ENCODE data around the gene ACTL10. TPM values are rescaled to one million over a fixed set of nuclear protein-coding genes. Genes with fewer than 3 reads are reported as not detected.
A peak's percentile ranks its signal among the peaks of the same experiment; 100 is the strongest.
"Not testable (repeated sequence)": the region's sequence is repeated elsewhere in the genome, so short reads cannot be mapped to it uniquely, and the experiment has no call there.

ACTL10 gene
- total RNA-seq, 2 experiments from 2014 or later, result 3.7 to 3.9 TPM

- ATAC-seq (no peak), DNase-seq (no peak)
- no peaks in the 10 kb centered on the region for H3K9me3 Mint-ChIP-seq (ENCODE audit: low read depth)
- H3K4me3 Mint-ChIP-seq, result no peak overlapping the region
- H3K4me1 Mint-ChIP-seq, result peaks cover 24% of the 10 kb centered on the region
- H3K36me3 Mint-ChIP-seq, result peaks cover 15% of the 10 kb centered on the region
- H3K27me3 Mint-ChIP-seq, result no peaks in the 10 kb centered on the region
- no peak overlapping the region for H3K27ac Mint-ChIP-seq
- CTCF ChIA-PET, result no interaction called here
Measured at GRCh38 chr20:33644313-33645071, 22.3 kb upstream of the ACTL10 start.

- no peak overlapping the region for H3K27ac Mint-ChIP-seq
- H3K4me3 Mint-ChIP-seq, result no peak overlapping the region
- no peaks in the 10 kb centered on the region for H3K9me3 Mint-ChIP-seq (ENCODE audit: low read depth)
- H3K4me1 Mint-ChIP-seq, result peaks cover 26% of the 10 kb centered on the region
- peaks cover 15% of the 10 kb centered on the region for H3K36me3 Mint-ChIP-seq
- H3K27me3 Mint-ChIP-seq, result no peaks in the 10 kb centered on the region
- DNase-seq (no peak), ATAC-seq (no peak)
- CTCF ChIA-PET, result no interaction called here
Measured at GRCh38 chr20:33645072-33645358, 21.7 kb upstream of the ACTL10 start.

GRCh38 chr20:33645396-33645795, 21.3 kb upstream of the ACTL10 start:
- Mint-ChIP-seq H3K36me3 (peaks cover 15% of the 10 kb centered on the region), H3K27me3 (no peaks in the 10 kb centered on the region), H3K9me3 (ENCODE audit: low read depth) (no peaks in the 10 kb centered on the region), H3K4me3 (no peak overlapping the region), H3K27ac (no peak overlapping the region), H3K4me1 (peaks cover 26% of the 10 kb centered on the region)
- CTCF ChIA-PET, result no interaction called here
- ATAC-seq (no peak), DNase-seq (no peak)

DNA sequence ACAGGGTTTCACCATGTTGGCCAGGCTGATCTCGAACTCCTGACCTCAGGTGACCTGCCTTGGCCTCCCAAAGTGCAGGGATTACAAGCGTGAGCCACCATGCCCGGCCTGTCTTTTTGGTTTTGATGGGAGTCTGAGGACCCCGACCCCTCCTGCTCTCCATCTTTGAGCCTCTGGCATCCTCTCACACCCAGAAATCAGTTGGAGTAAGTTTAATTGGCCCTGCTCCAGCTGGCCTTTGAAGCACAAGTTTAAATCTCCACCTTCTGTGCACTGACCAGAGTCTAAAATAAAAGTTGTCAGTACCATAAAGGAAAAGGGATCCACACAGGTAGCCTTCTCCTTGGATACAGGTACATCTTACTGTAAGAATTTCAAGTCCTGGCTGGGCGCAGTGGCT, 20.6 kb upstream of the ACTL10 start:
- CTCF ChIA-PET, result interaction anchor here (0.7 kb wide), 2 partner anchors 144 to 232 kb away, joined by 3 to 4 read pairs; no protein-coding TSS in a partner anchor
- H3K4me1 Mint-ChIP-seq, result peaks cover 26% of the 10 kb centered on the region
- peaks cover 15% of the 10 kb centered on the region for H3K36me3 Mint-ChIP-seq
- H3K4me3 Mint-ChIP-seq, result no peak overlapping the region
- ATAC-seq, result no peak
- no peak overlapping the region for H3K27ac Mint-ChIP-seq
- no peak for DNase-seq
- no peaks in the 10 kb centered on the region for H3K9me3 Mint-ChIP-seq (ENCODE audit: low read depth)
- H3K27me3 Mint-ChIP-seq, result no peaks in the 10 kb centered on the region

DNA sequence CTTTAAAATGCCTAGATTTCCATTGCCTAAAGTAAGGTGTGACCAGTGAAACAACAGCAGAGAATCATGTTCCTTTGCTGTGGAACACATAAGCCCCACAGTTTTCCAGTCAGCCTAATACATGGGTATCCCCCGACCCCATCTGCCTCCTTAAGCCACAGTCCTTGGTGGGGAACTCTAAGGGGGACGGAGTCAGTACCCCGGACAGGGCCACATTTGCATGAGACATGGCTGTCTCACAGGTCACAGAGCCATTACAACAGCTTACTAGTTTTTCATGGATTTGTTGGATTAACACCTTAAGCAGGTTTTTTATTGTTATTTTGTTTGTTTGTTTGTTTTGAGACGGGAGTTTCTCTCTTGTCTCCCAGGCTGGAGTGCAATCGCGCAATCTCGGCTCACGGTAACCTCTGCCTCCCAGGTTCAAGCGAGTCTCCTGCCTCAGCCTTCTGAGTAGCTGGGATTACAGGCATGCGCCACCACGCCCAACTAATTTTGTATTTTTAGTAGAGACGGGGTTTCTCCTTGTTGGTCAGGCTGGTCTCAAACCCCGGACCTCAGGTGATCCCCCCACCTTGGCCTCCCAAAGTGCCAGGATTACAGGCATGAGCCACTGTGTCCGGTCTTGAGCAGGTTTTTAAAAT, 19.7 kb upstream of the ACTL10 start:
- not testable (repeated sequence) for H3K4me3 Mint-ChIP-seq; H3K27ac Mint-ChIP-seq; DNase-seq; ATAC-seq; H3K27me3 Mint-ChIP-seq; H3K9me3 Mint-ChIP-seq (ENCODE audit: low read depth)
- CTCF ChIA-PET, result interaction anchor here (0.6 to 1.3 kb wide), 6 partner anchors 20 to 1522 kb away, joined by 3 to 10 read pairs (median 3); partner anchors contain the start of gene ACTL10
- Mint-ChIP-seq H3K4me1 (peaks cover 35% of the 10 kb centered on the region), H3K36me3 (peaks cover 15% of the 10 kb centered on the region)

DNA sequence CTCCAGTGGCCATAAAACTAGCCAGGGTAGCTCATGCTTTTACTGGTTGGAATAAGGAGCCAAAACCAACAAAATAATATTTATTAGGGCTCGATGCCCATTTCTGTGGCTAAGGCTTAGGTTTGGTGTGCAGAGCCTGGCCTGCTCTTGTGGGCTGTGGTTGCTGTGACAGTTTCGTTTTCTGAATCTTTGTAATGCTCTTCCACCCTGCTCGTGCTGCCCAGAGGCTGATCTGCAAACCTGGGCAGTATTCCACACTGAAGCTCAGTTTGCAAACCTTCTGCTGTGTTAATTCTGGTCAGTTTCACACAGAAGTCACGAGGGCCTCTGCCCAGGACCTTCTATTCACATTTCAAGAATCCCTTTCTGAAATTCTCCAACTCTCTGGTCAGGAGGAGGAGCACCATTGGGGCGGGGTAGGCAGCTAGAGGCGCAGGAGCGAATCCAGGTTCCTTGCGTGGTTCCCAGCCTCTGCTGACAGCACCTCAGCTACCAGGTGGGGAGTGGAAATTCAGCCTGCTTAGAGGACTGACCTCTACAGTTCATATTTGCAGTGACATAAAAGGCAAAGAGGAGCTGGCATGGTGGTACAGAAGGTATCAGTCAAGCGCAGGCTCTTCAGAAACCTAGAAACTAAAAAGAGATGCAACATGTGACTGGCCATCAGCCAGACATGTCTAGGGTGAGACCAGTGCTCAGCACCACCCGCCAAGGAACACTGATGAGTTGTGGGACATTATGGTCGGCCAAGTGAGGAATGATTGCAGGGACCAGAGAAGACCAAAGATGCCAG, 18.9 kb upstream of the ACTL10 start:
- Mint-ChIP-seq H3K27me3 (no peaks in the 10 kb centered on the region), H3K27ac (no peak overlapping the region), H3K4me3 (no peak overlapping the region), H3K9me3 (ENCODE audit: low read depth) (no peaks in the 10 kb centered on the region), H3K36me3 (peaks cover 15% of the 10 kb centered on the region), H3K4me1 (peaks cover 42% of the 10 kb centered on the region)
- DNase-seq (peak; percentile 68), ATAC-seq (peak; percentile 77)
- CTCF ChIA-PET, result interaction anchor here (0.6 to 1.3 kb wide), 4 partner anchors 19 to 1523 kb away, joined by 3 to 10 read pairs (median 3); partner anchors contain the start of gene ACTL10

DNA sequence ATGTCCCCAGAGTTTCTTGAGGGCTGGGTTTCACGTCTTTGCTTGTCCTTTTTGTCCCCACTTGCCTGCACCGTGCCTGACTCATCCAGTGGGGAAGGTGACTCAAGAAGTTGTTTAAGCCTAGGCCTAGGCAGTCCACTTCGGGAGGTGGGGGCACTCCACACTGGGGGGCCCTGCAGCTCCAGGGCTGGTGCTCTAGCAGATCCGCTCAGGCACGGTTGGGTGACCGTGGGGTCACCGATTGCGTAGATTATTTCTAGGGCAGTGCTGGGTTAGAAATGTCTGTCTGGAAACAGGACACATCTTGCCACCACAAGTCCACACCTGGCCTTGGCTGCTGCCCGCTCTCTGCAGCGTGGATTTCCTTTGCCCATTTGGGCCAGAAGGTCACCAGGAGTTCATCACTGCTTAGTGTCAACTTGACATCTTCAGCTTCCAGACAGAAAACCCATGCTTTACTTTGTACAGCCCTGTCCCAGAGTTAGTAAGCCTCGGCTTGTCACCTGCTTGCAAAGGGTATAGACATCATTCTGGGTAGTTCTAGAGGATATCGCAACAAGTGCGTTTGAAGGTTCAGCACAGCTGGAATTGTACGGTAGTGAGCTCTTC, 18.2 kb upstream of the ACTL10 start:
- ATAC-seq (no peak), DNase-seq (no peak)
- Mint-ChIP-seq H3K4me3 (no peak overlapping the region), H3K9me3 (ENCODE audit: low read depth) (no peaks in the 10 kb centered on the region), H3K36me3 (peaks cover 15% of the 10 kb centered on the region), H3K27ac (no peak overlapping the region), H3K27me3 (no peaks in the 10 kb centered on the region), H3K4me1 (peaks cover 48% of the 10 kb centered on the region)
- CTCF ChIA-PET, result interaction anchor here (1.0 to 1.3 kb wide), 2 partner anchors 18 to 176 kb away, joined by 3 to 10 read pairs; partner anchors contain the start of gene ACTL10

GRCh38 chr20:33649201-33649681, 17.5 kb upstream of the ACTL10 start:
- Mint-ChIP-seq H3K27me3 (no peaks in the 10 kb centered on the region), H3K4me1 (peaks cover 48% of the 10 kb centered on the region), H3K27ac (no peak overlapping the region), H3K4me3 (no peak overlapping the region), H3K36me3 (peaks cover 15% of the 10 kb centered on the region), H3K9me3 (ENCODE audit: low read depth) (no peaks in the 10 kb centered on the region)
- no peak for ATAC-seq
- DNase-seq, result no peak
- CTCF ChIA-PET, result interaction anchor here (0.9 kb wide), 1 partner anchor 132 kb away, joined by 3 read pairs; no protein-coding TSS in a partner anchor

DNA sequence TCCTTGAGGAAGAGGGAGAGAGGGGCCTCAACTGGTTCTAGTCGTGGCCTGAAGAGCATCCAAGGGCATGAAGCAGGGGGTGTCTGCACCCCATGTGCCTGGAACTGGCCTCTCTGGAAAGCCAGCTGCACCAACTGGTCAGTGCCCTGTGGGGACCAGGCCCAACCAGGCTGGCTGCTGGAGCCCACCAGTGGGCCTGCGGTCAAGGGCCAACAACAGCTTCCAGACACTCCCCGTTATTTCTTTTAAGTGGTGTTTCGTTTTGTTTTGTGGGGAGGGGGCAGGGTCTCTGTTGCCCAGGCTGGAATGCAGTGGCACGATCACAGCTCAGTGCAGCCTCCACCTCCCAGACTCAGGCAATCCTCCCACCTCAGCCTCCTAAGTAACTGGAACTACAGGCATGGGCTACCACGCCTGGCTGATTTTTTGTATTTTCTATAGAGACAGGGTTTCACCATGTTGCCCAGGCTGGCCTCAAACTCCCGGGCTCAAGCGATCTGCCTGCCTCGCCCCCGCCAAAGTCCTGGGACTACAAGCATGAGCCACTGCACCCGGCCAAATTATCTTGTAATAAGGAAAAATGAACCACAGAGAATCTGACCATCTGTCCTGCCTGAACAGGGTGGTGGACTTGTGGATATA, 16.5 kb upstream of the ACTL10 start:
- Mint-ChIP-seq H3K4me3 (no peak overlapping the region), H3K4me1 (peaks cover 48% of the 10 kb centered on the region), H3K36me3 (peaks cover 7% of the 10 kb centered on the region), H3K27ac (no peak overlapping the region), H3K9me3 (ENCODE audit: low read depth) (no peaks in the 10 kb centered on the region), H3K27me3 (no peaks in the 10 kb centered on the region)
- CTCF ChIA-PET, result no interaction called here
- no peak for ATAC-seq
- DNase-seq, result no peak

GRCh38 chr20:33650753-33651561, 15.8 kb upstream of the ACTL10 start:
- ATAC-seq, result no peak
- no peaks in the 10 kb centered on the region for H3K27me3 Mint-ChIP-seq
- H3K36me3 Mint-ChIP-seq, result peaks cover 2% of the 10 kb centered on the region
- no peaks in the 10 kb centered on the region for H3K9me3 Mint-ChIP-seq (ENCODE audit: low read depth)
- no peak for DNase-seq
- peaks cover 48% of the 10 kb centered on the region for H3K4me1 Mint-ChIP-seq
- H3K27ac Mint-ChIP-seq, result no peak overlapping the region
- H3K4me3 Mint-ChIP-seq, result no peak overlapping the region
- CTCF ChIA-PET, result interaction anchor here (7.7 kb wide), 1 partner anchor 15 kb away, joined by 67 read pairs; the partner anchor contains the start of genes ACTL10 and C20orf144

DNA sequence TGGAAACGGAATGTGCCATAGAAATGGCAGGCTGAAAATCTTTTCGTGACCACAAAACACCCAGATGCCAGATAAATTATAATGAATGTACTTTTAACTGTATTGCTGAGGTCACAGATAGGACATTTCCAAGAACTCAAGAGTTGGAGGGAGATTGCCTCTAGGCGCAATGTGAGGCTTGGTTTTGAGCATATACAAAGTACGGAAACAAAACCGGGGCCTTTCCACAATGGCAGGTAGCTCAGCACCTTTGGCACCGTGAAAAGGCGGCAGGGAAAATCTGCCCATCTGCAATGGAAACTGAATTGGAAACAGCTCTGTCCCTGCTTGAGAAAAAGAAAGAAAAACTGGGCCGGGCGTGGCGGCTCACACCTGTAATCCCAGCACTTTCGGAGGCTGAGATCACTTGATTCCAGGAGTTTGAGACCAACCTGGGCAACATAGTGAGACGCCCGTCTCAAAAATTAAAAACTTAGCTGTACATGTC, 15.1 kb upstream of the ACTL10 start:
- H3K27me3 Mint-ChIP-seq, result no peaks in the 10 kb centered on the region

More for the DNA sequence above, 15.1 kb upstream of the ACTL10 start:
- CTCF ChIA-PET, result interaction anchor here (7.7 kb wide), 1 partner anchor 14 kb away, joined by 67 read pairs; the partner anchor contains the start of genes ACTL10 and C20orf144
- DNase-seq (no peak), ATAC-seq (no peak)
- Mint-ChIP-seq H3K9me3 (ENCODE audit: low read depth) (no peaks in the 10 kb centered on the region), H3K4me1 (peaks cover 48% of the 10 kb centered on the region), H3K27ac (no peak overlapping the region), H3K4me3 (no peak overlapping the region), H3K36me3 (no peaks in the 10 kb centered on the region)

Measured in activated CD8-positive, alpha-beta memory T cell treated with anti-CD3 and anti-CD28 coated beads, Interleukin-2, amount 10 ng/mL, durations not matched to agents 7 days and 5 days (primary cell).